ENCODE measurements around the gene MLLT6.

The MLLT6 gene

GRCh38 chr17:38750044-38750311 is 44.9 kb downstream of the MLLT6 start:
- H3K4me3 ChIP-seq (ENCODE audit: low read length) = peak overlapping the region; percentile 86
- DNase-seq (ENCODE audit: low read depth) = no peak
- TF ChIP-seq CTCF (conservative IDR thresholded peaks at IDR 0.05; ENCODE audit: low read length) = no peak

GRCh38 chr17:38750312-38751121 is 45.4 kb downstream of the MLLT6 start:
- no peak for DNase-seq (ENCODE audit: low read depth)
- peak overlapping the region; percentile 16 for H3K4me3 ChIP-seq (ENCODE audit: low read length)
- no peak for TF ChIP-seq CTCF (conservative IDR thresholded peaks at IDR 0.05; ENCODE audit: low read length)

GRCh38 chr17:38751144-38751807 is 46.2 kb downstream of the MLLT6 start:
- no peak for TF ChIP-seq CTCF (conservative IDR thresholded peaks at IDR 0.05; ENCODE audit: low read length)
- DNase-seq (ENCODE audit: low read depth) = peak; percentile 17
- H3K4me3 ChIP-seq (ENCODE audit: low read length) = peak overlapping the region; percentile 34

GRCh38 chr17:38751808-38752307 is 46.8 kb downstream of the MLLT6 start:
- peak; percentile 85 for DNase-seq (ENCODE audit: low read depth)
- no peak for TF ChIP-seq CTCF (conservative IDR thresholded peaks at IDR 0.05; ENCODE audit: low read length)
- H3K4me3 ChIP-seq (ENCODE audit: low read length) = peak overlapping the region; percentile 99

- peak within 1 kb of the TSS; percentile 99 for H3K4me3 ChIP-seq (ENCODE audit: low read length)
- peak; percentile 100 for DNase-seq (ENCODE audit: low read depth)
- no peak for TF ChIP-seq CTCF (conservative IDR thresholded peaks at IDR 0.05; ENCODE audit: low read length)
These were observed 47.4 kb downstream of the MLLT6 start, which contains the start of gene PSMB3 for GRCh38 chr17:38752308-38753070. PSMB3 (plus strand) TSS chr17:38752741; CDS start chr17:38752827, 86 bp downstream.

- H3K4me3 ChIP-seq (ENCODE audit: low read length) = peak overlapping the region; percentile 99
- TF ChIP-seq CTCF (conservative IDR thresholded peaks at IDR 0.05; ENCODE audit: low read length) = no peak
- DNase-seq (ENCODE audit: low read depth) = no peak
These were observed 48.0 kb downstream of the MLLT6 start for GRCh38 chr17:38753071-38753506.

Measured in AG10803 (cell line).